ENCODE measurements around the gene FKBP1A.

FKBP1A gene

DNA sequence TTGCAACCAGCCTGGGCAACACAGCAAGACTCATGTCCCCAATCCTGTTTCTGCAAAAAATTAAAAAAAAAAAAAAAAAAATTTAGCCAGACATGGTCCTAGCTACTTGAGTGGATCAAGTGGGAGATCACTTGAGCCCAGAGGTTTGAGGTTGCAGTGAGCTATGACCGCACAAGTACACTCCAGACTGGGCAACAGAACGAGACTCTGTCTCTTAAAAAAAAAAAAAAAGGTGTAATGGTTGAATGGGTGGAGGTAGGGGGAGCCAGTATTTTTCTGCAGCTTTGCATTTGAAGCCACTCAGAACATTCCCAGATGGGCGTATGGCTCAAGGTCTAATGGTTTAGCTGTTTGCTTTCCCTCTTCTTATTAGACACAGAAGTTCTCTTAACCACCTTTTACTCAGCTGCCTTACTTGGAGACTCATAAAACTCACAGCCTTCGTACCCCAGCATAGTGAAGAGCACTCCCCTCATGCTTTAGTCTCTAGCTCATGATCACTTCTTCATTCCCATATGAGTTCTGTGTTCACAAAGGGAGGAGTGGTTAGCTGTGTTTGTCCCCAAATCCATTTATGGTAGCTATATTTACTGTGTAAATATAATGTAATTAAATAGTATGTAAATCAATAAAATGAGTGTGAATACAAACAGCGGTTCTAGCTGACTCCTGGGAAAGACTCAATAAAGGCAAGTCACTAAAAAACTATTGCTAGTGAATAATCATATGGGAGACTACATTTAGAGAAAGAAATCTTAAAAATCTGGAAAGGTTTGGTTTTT lies 9.0 kb downstream of the FKBP1A start:
- DNase-seq: no peak

DNA sequence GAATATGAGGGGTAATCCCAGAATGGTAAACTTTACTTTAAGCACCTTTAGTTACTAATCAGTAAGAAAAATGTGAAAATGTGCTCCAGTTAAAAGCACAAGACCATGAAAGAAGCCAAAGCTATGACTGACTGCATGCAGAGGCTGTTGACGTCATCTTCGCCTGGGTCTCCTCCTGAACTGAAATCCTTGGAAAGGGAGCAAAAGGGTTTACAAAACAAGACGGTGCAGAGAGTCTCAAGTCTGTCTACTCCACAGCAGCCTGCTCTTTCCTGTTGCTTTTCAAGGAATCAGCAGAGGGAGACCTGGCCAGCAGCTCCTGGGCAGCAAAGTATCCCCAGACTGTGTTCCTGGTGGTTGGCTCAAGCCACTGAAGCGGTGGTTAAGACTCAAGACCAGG lies 10.2 kb downstream of the FKBP1A start:
- no peak for DNase-seq

DNA sequence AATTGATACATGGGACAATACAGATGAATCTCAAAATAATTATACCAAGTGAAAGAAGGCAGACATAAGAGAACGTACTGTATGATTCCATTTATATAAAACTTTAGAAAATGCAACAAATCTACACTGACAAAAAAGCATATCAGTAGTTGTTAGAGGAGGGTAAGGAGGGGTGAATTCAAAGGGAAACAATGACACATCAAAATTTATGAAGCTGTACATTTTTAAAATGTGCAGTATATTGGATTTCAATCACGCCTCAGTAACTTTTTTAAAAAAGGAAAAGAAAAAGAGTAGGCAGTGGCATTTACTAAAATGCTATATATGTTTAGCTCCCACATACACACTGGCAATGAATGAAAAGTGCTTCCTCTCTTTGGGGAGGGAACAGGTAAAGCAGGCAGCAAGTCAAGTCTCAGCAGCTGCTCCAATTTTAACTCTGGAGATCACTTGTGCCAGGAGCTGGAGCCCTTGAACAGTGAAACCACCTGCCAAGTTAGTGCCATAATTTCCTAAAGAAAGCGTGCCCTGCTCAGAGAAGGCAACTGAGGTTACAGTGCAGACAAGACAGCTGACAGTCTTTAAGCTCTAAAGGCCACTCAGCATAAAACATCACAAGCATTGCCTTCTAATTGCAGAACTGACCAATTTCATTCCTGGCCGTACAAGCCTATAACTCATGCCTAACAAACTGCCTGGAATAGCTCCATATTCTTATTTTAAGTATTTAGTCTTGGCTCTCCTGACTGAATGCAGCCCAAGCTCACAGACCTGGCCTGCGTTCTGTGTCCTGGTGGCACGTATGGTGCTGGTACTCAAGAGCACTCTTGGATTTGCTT lies 10.9 kb downstream of the FKBP1A start:
- no peak for DNase-seq

DNA sequence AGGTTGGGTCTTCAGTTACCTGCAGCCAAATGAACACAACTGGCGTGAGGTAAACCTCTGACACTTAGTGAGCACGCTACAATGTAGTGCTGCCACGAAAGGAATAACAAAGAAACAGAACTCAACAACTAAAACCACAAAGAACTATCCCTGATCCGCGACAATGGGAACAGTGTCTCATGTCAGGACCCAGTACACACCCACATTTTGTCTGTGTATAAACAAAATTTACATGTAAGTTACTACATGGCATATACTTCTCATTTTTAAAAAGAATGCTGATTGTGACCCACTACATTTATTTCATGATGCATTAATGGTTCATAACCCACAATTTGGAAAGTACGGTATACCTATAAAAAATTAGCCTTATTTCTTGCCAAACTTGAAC lies 14.1 kb downstream of the FKBP1A start:
- no peak for DNase-seq

DNA sequence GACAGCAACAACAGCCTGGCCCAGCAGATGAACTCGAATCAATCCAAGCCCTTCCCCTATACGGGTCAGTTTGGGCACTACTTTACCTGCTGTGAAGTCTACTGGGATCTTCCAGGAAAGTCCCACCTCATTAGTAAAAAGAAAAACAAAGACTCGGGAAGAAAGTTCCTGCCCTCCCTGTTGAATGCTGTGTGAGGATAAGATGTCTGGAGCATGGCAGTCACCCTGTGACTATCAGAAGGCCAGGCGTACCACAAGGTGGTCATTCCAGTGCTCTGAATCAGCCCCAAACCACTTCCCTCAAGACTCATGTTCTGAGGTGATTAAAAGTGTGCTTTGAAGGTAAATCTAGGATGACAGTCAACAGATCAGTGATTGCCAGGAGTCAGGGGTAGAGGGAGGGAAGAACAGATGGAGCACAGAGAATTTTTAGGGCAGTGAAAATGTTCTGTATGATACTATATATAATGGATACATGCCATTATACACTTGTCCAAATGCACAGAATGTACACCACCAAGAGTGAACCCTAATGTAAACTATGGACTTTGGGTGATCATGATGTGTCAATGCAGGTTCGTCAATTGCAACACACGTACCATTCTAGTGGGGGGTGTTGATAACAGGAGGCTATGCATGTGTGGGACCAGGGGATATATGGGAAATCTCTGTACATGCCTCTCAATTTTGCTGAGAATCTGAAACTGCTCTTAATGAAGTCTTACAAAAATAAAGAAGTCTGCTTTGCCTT lies 14.7 kb downstream of the FKBP1A start:
- no peak for DNase-seq

DNA sequence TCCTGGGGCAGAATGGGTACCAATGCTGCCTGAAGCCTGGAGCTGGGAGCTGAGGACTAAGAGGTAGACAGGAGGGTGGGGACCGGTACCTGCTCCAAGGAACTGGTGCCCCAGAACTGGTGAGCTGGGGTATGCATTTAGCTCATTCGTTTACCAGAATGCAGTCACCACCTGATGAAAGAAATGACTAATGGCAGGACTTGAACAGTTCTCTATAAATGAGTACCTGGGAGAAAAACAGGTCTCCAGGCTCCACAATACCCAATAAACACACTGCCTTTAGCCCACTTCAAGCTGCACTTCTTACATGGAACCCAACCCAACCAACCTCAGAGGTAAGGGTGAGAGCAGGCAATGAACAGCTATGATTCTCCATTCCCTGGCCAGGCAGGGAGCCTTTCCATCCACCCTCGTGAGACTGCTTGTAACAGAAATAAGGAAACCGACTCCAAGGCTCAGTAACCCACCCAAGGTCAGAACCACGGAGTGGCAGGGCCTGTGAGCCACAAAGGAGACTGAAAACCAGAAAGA lies 15.4 kb downstream of the FKBP1A start:
- no peak for DNase-seq

DNA sequence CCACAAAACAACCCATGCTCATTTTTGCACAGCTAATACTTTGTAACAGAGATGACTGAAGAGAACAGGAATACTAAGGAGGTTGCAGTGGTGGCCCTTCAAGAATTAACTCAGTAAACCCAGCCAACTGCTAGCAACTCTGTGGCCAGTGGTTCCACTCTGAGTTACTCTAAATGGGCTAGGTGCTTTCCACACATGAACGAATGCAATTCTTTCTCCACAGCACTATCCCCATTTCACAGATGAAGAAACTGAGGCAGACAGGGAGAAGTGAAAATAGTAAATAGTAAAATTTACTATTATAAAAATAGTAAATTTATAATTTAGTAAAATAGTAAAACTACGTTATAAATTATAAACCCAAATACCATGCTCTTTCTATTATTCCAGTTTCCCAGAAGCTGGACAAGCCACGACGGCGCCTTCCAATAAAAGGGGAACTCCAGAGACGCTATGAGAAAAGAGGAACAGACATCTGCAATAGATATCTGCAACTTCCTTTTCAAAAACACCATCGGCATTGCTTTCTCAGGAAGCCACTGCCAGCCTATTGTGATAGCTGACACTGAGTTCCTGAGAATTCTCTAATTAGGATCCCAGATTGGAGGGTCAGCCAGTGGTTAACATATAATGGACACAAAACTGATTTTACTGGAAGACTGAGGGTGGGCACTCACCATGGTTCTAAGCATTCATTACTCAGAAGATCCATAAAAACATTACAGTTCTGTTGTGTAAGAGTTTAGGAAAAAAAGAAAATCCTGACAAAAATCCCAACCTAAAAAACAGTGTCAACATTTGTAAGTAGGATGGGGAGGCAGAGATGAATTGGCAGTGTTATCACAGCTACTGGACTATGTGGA lies 16.2 kb downstream of the FKBP1A start:
- DNase-seq: peak; percentile 86

DNA sequence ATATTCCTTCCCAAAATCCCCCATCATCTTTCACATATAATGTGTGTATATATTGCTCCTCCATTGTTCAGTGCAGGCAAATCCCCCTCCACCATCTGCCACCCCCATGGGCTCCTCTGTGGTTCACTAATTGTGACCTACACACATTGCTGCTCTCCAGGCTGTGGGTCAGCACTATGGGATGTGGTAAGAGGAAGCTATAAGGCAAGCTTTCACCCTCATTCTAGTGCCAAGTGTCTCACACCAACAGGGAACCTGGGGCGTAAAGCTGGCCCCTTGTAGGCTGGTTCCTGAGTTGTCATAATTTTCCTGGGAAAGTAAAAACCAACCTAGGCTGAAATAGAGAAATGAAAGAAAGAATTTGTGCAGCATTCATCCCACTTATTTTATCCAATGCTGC lies 16.8 kb downstream of the FKBP1A start:
- DNase-seq: peak; percentile 67

DNA sequence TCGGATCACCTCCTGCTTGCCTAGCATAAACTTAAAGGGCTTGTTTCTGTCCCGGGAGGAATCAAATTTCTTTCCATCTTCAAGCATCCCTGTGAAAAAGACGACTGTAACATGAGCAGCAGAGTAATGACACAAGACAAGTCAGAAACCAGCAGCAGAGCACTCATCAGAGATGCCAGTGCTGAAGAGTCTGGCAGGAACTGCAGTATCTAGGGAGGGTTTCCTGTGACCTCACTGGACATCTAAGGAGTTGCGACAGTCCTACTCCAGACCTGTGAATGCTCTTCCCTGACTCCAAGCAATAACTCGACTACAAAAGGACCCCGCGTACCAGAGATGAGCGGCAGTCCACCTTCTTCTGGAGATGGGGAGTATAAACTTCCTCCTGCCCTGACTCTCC lies 17.3 kb downstream of the FKBP1A start:
- peak; percentile 45 for DNase-seq

DNA sequence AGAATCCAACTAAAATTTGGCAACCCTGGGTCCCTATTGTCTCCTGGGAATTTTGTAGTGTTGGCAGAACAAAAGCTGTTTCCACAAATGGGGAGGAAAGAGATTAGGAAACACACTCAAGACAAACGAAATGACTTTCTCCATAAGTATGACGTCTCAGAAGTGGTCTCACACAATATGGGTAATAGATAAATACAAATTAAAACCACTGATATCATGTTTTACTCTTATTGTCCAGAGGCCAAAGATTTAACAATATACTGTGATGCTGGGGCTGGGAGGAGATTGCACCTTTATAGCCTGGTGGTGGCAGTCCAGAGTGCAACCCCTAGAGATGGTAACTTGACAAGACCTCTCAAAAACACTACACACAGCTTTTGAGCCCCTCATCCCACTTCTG lies 18.6 kb downstream of the FKBP1A start:
- no peak for DNase-seq

DNA sequence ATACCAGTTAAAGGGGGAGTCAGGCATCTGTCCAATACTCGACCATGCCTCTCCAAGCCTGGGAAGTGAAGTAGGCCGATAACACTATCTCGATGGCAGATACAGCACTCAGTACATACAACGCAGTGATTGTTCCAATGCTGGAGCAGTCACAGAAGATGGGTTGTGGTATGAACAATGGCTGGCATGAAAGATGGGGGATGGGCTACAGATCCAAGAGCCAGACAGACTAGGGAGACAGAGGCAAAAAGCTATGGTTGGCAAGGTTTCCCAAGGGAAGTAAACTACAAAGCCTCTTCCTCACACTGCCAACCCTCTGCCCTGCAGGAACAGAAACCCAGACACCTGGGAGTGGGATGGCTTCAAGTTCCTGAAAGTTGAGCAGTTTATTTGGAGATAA lies 19.2 kb downstream of the FKBP1A start:
- no peak for DNase-seq

DNA sequence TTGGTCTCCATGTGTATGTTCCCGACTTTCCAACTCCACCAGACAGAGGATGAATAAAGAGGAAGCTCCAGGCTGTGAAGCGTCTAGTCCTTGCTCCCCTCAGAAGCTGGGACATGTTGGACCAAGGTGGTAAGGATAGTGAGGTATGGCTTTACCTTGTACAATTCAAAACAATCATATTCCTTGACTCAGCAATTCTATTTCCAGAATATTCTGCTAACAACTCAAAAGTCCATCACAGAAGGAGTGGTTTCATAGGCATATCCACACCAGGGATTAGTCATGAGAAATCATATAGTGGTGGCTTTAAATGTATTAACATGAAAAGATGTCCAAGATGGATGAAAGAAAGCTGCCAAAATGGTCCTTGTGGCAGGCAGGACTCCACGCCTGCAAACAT lies 19.8 kb downstream of the FKBP1A start:
- no peak for DNase-seq

DNA sequence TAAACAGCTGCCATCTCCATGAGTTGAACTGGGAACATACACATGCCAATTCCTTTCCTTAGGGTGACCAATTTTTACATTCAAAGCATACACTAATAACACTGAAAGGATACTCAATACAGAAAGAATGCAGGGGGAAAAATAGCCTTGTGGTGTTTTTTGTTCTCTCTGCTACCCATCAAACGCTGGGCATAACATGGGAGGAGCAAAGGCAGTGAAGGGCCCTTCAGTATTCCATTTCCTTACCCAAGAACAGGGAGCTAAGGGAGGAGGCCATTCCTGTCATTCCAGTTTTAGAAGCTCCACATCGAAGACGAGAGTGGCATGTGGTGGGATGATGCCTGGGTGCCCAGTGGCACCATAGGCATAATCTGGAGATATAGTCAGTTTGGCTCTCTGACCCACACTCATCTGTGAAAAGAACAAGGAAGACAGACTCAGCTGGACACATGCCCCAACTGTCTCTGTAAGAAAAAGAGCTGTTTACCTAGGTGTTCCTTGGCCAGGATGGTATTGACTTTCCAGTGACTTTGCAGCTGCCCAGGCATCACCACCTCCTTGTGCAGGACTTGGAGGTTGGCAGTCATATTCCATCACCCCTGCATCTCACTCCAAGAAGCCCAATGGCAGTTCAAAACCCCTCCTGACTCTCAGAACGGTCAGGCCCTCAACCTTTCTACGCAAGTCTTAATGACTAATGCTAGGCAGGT lies 20.9 kb downstream of the FKBP1A start:
- no peak for DNase-seq

DNA sequence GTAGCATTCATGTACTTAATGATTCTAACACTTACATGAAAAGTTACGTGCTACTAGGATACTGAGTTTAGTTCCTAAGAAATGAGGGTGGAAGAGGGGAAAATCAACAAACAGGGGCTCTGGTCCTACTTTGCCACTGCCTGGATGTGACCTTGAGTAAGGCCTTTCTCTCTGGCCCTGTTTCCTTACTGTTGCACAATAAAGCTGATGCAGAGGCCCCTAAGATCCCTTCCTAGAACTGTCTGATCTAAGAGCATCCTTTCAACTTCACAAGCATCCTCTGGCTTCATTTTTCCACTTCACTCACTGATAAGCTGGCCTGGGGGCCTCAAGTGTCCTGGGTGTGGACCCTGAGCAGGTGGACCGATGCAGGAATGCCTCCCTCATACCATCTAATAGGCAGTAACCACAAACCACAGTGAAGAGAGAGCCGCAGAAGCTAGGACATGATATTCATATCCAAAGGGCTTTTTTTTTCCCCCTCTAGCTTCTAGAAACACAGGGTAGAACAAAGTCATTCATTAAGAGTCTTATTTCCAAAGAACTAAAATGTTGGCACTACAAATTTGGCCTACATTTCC lies 21.6 kb downstream of the FKBP1A start:
- DNase-seq: peak; percentile 4

DNA sequence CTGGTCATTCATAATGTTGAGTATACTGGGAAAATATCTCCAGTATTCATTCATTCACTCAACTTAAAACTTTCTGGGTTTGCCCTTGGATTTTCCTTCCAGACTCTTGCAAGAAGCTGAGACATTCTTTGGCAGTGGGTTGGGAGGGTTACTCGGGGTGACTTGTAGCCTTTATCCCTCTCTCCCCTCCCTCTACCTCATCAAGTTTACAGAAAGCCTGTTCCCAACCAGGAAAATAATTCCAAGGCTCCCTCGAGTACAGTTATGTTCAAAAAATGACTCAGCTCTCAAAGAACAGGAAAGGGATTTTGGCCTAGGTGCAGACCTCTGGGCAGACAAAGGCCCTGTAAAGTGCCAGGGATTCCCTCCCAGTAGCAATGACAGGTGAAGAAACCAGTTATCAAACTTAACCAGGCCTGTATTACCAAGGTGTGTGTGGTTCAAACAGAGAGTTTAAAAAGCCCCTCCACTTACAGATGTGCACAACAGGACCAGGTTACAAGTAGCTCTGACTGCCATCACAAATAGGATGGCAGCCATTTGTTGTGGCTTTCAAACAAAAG lies 22.2 kb downstream of the FKBP1A start:
- no peak for DNase-seq

DNA sequence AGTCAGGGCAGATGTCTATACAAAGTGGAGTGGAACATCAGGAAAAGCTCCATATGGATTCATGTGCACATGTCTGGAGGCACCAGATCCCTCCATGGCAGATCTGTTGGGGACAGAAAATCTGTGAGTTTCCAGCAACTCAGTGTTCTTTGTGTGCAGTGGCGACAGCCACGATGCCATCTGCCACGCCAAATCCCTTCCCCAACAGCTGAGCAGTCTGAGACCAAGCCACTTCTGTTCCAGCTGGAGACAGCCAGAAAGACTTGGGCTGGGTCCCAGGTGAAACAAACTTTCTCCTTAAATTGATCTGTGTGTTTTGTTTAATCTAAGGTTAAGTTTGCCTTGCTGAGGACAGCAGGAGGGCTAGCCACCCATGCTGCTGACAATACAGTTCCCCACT lies 22.9 kb downstream of the FKBP1A start:
- DNase-seq: no peak

DNA sequence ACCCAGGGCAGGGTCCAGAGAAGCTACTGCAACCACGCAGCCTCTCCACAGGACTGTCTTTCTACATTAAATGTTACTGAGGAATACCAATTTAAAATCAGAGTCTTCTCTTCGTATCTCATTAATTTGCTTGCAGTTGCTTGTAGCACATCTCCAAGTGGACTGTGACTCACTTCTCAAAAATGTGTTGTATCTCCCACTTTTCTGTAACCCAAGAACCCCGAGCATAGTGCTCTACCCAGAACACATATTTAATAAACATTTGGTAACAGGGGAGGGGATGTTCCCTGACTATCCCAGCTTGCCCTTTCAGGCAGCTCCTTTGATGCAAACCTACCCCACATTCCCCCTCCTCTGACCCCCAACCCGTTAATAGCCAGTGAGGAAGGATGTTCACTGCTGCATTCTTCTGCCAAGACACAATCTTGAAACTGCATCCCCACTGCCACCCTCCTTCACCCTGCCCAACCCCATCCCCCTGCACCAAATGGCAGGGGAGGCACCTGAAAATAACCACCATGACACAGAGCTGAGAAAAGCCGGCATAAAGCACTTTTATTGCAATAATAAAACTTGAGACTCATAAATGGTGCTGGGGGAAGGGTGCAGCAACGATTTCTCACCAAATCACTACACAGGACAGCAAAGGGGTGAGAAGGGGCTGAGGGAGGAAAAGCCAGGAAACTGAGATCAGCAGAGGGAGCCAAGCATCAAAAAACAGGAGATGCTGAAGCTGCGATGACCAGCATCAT lies 24.2 kb downstream of the FKBP1A start:
- no peak for DNase-seq

DNA sequence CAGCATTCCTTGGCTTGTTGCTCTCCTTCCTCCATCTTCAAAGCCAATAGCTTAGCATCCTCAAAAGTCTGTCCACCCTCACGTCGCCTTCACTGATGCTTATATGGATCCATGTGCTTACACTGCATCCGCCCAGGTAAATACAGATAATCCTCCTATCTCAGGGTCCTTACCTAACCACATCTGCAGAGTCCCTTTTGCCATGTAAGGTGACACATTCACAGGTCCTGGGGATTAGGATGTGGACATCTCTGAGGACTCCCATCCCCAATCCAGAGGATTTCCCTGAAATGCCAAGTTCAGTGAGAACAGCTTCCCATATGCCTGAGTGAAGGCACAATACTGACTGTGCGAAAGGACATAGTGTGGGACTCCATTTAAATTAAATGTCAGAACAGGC lies 25.4 kb downstream of the FKBP1A start:
- no peak for DNase-seq

DNA sequence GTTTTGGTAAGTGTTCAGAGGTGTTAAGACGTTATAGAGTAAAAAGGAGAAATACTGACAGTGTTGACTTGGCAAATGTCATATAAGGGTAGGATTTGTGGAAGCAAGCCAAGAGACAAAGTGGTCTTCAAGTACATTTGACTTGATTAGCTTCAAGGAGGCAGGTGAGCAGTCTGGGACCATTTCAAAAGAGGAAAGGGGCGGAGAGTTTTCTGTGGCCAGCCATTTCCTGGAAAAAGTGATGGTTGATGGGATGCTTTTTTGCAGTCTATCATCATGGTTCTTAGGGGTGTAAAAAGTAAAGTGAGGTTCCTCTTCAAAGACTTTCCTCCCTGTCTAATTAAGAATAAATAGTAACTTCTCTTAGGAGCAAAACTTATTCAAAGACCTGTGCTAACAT lies 28.7 kb downstream of the FKBP1A start:
- no peak for DNase-seq

DNA sequence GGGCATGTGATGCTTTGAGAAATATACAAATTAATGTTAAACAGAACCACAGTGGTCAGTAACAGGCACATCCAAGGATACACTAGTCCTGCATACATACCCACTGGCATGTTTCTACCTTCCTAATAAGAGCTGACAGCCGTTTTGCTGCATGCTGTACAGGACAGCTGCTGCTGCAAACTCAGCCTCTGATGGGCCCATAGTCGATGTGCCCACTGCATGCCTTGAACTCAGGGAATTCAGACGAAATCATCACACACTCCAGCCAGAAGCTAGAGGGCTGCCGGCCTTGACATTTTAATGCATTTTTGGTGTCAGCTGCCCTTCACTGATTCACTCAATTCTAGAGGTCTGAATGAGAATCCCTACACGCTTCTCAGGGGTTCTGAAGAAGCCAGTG lies 29.3 kb downstream of the FKBP1A start:
- no peak for DNase-seq
